Astrocyte (in vitro differentiated cells and primary cell): ENCODE data around the gene ING1. TPM values are rescaled to one million over a fixed set of nuclear protein-coding genes. Genes with fewer than 3 reads are reported as not detected.

Experiments used
- DNase-seq: peaks from one replicate; pipeline ENCODE4 v3.0.0-alpha.2; 2010; ENCODE audit warnings: low read depth
- FAIRE-seq: peaks from 2 replicates; lab custom pipeline; 2011; peaks lifted over from hg19 to GRCh38; lab: Jason Lieb, UNC
- H2AFZ ChIP-seq: 2 replicates; pipeline ENCODE4 v1.6.0; 2012; ENCODE audit warnings: low read depth, low read length, inconsistent platforms
- H3K27ac ChIP-seq: 2 replicates; pipeline ENCODE4 v1.5.1; 2011; ENCODE audit warnings: low read depth, low read length, inconsistent platforms
- H3K27me3 ChIP-seq: 2 replicates; pipeline ENCODE4 v1.6.0; 2011; ENCODE audit warnings: low read length, inconsistent platforms; ENCODE audit not compliant: insufficient read depth
- H3K36me3 ChIP-seq: 2 replicates; pipeline ENCODE4 v1.5.1; 2011; ENCODE audit warnings: low read length, inconsistent platforms; ENCODE audit not compliant: insufficient read depth
- H3K4me1 ChIP-seq: 2 replicates; pipeline ENCODE4 v1.5.1; 2011; ENCODE audit warnings: low read length, inconsistent platforms; ENCODE audit not compliant: insufficient read depth
- H3K4me2 ChIP-seq: 2 replicates; pipeline ENCODE4 v1.6.0; 2012; ENCODE audit warnings: low read length, inconsistent platforms
- H3K4me3 ChIP-seq: 2 replicates; pipeline ENCODE4 v1.5.1; 2011; ENCODE audit warnings: low read depth, mild to moderate bottlenecking, low read length, inconsistent platforms; ENCODE audit not compliant: insufficient read depth
- H3K79me2 ChIP-seq: 2 replicates; pipeline ENCODE4 v1.6.0; 2012; ENCODE audit warnings: mild to moderate bottlenecking, low read length, inconsistent platforms; ENCODE audit not compliant: insufficient read depth
- H3K9ac ChIP-seq: 2 replicates; pipeline ENCODE4 v1.6.0; 2012; ENCODE audit warnings: mild to moderate bottlenecking, low read length, inconsistent platforms
- H3K9me3 ChIP-seq: 2 replicates; pipeline ENCODE4 v1.5.1; 2012; ENCODE audit warnings: low read depth, mild to moderate bottlenecking, low read length, inconsistent platforms; ENCODE audit not compliant: insufficient read depth
- H4K20me1 ChIP-seq: 2 replicates; pipeline ENCODE4 v1.6.0; 2012; ENCODE audit warnings: low read length, inconsistent platforms; ENCODE audit not compliant: insufficient read depth
- H3K27ac Mint-ChIP-seq: one replicate; pipeline ENCODE4 v1.8.0; 2021; ENCODE audit warnings: mild to moderate bottlenecking, mixed read lengths; ENCODE audit not compliant: unreplicated experiment
- H3K27me3 Mint-ChIP-seq: one replicate; pipeline ENCODE4 v1.8.0; 2021; ENCODE audit warnings: low read depth, mixed read lengths; ENCODE audit not compliant: unreplicated experiment
- H3K36me3 Mint-ChIP-seq: one replicate; pipeline ENCODE4 v1.8.0; 2021; ENCODE audit warnings: low read depth, mixed read lengths; ENCODE audit not compliant: unreplicated experiment
- H3K4me1 Mint-ChIP-seq: one replicate; pipeline ENCODE4 v1.8.0; 2021; ENCODE audit warnings: low read depth, mixed read lengths; ENCODE audit not compliant: unreplicated experiment
- H3K4me3 Mint-ChIP-seq: one replicate; pipeline ENCODE4 v1.8.0; 2021; ENCODE audit warnings: mild to moderate bottlenecking, moderate library complexity, mixed read lengths; ENCODE audit not compliant: unreplicated experiment
- H3K9me3 Mint-ChIP-seq: one replicate; pipeline ENCODE4 v1.8.0; 2021; ENCODE audit warnings: mild to moderate bottlenecking, mixed read lengths; ENCODE audit not compliant: unreplicated experiment
- EZH2 ChIP-seq: IDR thresholded peaks from 2 replicates; pipeline ENCODE4 v1.6.1; 2012; ENCODE audit warnings: mild to moderate bottlenecking, low read length, inconsistent platforms; ENCODE audit not compliant: insufficient read depth
- total RNA-seq: library from RNA; stranded (reverse); gene quantifications from 2 replicates; pipeline ENCODE4 v1.2.1, GENCODE V29; 2021
- TF ChIP-seq, protein P1 (sequence below): IDR thresholded peaks from 2 replicates; pipeline ENCODE4 v1.5.1; 2011; ENCODE audit warnings: low read depth, mild to moderate bottlenecking, inconsistent platforms, low read length, moderate library complexity; ENCODE audit not compliant: insufficient read depth

The ING1 gene
- total RNA-seq, 1 donor from 2014 or later, result 11.8 TPM

GRCh38 chr13:110758195-110758805, 44.8 kb downstream of the ING1 start:
- peaks cover 1% of the 10 kb centered on the region for H3K36me3 Mint-ChIP-seq
- H3K9me3 Mint-ChIP-seq, result peaks cover 4% of the 10 kb centered on the region
- no peak overlapping the region for H3K4me3 Mint-ChIP-seq
- peaks cover 6% of the 10 kb centered on the region for H3K27me3 Mint-ChIP-seq
- Histone ChIP-seq H3K4me3 (no peak overlapping the region), H3K27ac (no peak overlapping the region), H4K20me1 (no peaks in the 10 kb centered on the region), H3K9me3 (no peaks in the 10 kb centered on the region), H3K36me3 (no peaks in the 10 kb centered on the region), H2AFZ (no peak overlapping the region), H3K4me2 (no peak overlapping the region), H3K27me3 (no peaks in the 10 kb centered on the region), H3K79me2 (no peaks in the 10 kb centered on the region), H3K4me1 (peaks cover 3% of the 10 kb centered on the region), H3K9ac (no peak overlapping the region)
- H3K4me1 Mint-ChIP-seq, result peaks cover 6% of the 10 kb centered on the region
- TF ChIP-seq, protein P1, sequence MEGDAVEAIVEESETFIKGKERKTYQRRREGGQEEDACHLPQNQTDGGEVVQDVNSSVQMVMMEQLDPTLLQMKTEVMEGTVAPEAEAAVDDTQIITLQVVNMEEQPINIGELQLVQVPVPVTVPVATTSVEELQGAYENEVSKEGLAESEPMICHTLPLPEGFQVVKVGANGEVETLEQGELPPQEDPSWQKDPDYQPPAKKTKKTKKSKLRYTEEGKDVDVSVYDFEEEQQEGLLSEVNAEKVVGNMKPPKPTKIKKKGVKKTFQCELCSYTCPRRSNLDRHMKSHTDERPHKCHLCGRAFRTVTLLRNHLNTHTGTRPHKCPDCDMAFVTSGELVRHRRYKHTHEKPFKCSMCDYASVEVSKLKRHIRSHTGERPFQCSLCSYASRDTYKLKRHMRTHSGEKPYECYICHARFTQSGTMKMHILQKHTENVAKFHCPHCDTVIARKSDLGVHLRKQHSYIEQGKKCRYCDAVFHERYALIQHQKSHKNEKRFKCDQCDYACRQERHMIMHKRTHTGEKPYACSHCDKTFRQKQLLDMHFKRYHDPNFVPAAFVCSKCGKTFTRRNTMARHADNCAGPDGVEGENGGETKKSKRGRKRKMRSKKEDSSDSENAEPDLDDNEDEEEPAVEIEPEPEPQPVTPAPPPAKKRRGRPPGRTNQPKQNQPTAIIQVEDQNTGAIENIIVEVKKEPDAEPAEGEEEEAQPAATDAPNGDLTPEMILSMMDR, result no peak
- TF ChIP-seq EZH2, result no peak
- peak; percentile 2 for DNase-seq
- FAIRE-seq, result no peak
- H3K27ac Mint-ChIP-seq, result no peak overlapping the region

GRCh38 chr13:110759710-110760109, 46.2 kb downstream of the ING1 start:
- H3K4me1 ChIP-seq, result peaks cover 3% of the 10 kb centered on the region
- peak overlapping the region; percentile 46 for H3K4me2 ChIP-seq
- H3K27me3 Mint-ChIP-seq, result peaks cover 6% of the 10 kb centered on the region
- TF ChIP-seq EZH2, result no peak
- H2AFZ ChIP-seq, result no peak overlapping the region
- DNase-seq (peak; percentile 15), FAIRE-seq (no peak)
- no peak overlapping the region for H3K4me3 ChIP-seq
- H3K36me3 ChIP-seq, result no peaks in the 10 kb centered on the region
- peaks cover 5% of the 10 kb centered on the region for H3K36me3 Mint-ChIP-seq
- no peaks in the 10 kb centered on the region for H3K79me2 ChIP-seq
- peaks cover 4% of the 10 kb centered on the region for H3K9me3 Mint-ChIP-seq
- H3K9me3 ChIP-seq, result no peaks in the 10 kb centered on the region
- H3K9ac ChIP-seq, result no peak overlapping the region
- H3K27ac ChIP-seq, result no peak overlapping the region
- no peak overlapping the region for H3K4me3 Mint-ChIP-seq
- H3K27me3 ChIP-seq, result no peaks in the 10 kb centered on the region
- H3K27ac Mint-ChIP-seq, result no peak overlapping the region
- peaks cover 6% of the 10 kb centered on the region for H3K4me1 Mint-ChIP-seq
- no peaks in the 10 kb centered on the region for H4K20me1 ChIP-seq

DNA sequence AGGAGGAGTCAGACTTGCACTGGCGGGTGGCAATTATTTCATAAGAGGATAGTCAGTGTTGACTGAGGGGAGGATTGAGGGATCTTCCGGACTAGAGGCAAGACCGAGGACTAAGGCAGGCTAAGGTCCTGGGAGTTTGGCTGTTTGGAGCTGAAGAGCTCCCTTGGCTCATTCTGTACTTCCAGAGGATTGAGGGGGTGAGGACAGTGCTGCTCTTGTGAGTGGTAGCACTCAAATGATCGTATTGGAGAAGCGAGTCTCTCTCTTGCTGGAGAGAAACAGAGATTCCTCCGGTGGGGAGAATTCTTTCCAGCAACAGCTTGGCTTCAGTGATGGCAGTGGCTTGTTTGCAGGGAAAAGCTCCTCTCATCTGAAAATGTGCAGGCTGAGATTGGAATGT, 47.1 kb downstream of the ING1 start:
- Histone ChIP-seq H3K27ac (no peak overlapping the region), H3K79me2 (no peaks in the 10 kb centered on the region), H3K9me3 (no peaks in the 10 kb centered on the region), H3K4me3 (no peak overlapping the region), H3K36me3 (no peaks in the 10 kb centered on the region), H3K27me3 (no peaks in the 10 kb centered on the region), H2AFZ (no peak overlapping the region), H4K20me1 (no peaks in the 10 kb centered on the region), H3K9ac (no peak overlapping the region), H3K4me2 (no peak overlapping the region), H3K4me1 (peaks cover 3% of the 10 kb centered on the region)
- Mint-ChIP-seq H3K4me3 (no peak overlapping the region), H3K27me3 (peaks cover 10% of the 10 kb centered on the region), H3K27ac (no peak overlapping the region), H3K4me1 (peaks cover 6% of the 10 kb centered on the region), H3K36me3 (peaks cover 5% of the 10 kb centered on the region), H3K9me3 (peaks cover 4% of the 10 kb centered on the region)
- DNase-seq, result no peak
- FAIRE-seq, result no peak
- TF ChIP-seq EZH2, result no peak
- TF ChIP-seq, protein P1, result no peak
